HFFc6 (cell line): ENCODE data around the gene KRT17. TPM values are rescaled to one million over a fixed set of nuclear protein-coding genes. Genes with fewer than 3 reads are reported as not detected.
"Not testable (repeated sequence)": the region's sequence is repeated elsewhere in the genome, so short reads cannot be mapped to it uniquely, and the experiment has no call there.

Experiments
- DNase-seq: peaks from one replicate; pipeline ENCODE4 v3.0.0-alpha.2; 2018
- H3K27ac Mint-ChIP-seq: 2 replicates; pipeline ENCODE4 v1.8.0; 2020; ENCODE audit warnings: mild to moderate bottlenecking, mixed read lengths
- H3K27me3 Mint-ChIP-seq: 2 replicates; pipeline ENCODE4 v1.8.0; 2021; ENCODE audit warnings: mild to moderate bottlenecking, moderate library complexity, mixed read lengths; ENCODE audit not compliant: insufficient read depth
- H3K36me3 Mint-ChIP-seq: 2 replicates; pipeline ENCODE4 v1.8.0; 2021; ENCODE audit warnings: low read depth, mixed read lengths
- H3K4me1 Mint-ChIP-seq: 2 replicates; pipeline ENCODE4 v1.8.0; 2020; ENCODE audit warnings: low read depth, mixed read lengths
- H3K4me3 Mint-ChIP-seq: 2 replicates; pipeline ENCODE4 v1.8.0; 2020; ENCODE audit warnings: mild to moderate bottlenecking, moderate library complexity, mixed read lengths
- H3K9me3 Mint-ChIP-seq: 2 replicates; pipeline ENCODE4 v1.8.0; 2020; ENCODE audit warnings: mild to moderate bottlenecking, mixed read lengths
- CTCF ChIP-seq: fragments of 200-600 bp; sonication (generic); IDR thresholded peaks from 2 replicates; pipeline ENCODE4 v1.5.0; 2021; ENCODE audit warnings: antibody characterized with exemption, mild to moderate bottlenecking
- total RNA-seq, 6 experiments: library from RNA; stranded (reverse); fragmentation: NEBNext Ultra II Directional; extraction: Animal tissue kit (Norgen Biotek cat#: 25700); gene quantifications; 2 replicates in 1 of 6; 3 replicates in 5 of 6; pipeline ENCODE4 v1.2.3, GENCODE V29; 2021

The KRT17 gene
- total RNA-seq, 6 experiments from 2014 or later = 1.0 to 3.9 (median 2.9) TPM

GRCh38 chr17:41617136-41617535, 7.2 kb downstream of the KRT17 start:
- peaks cover 26% of the 10 kb centered on the region for H3K27me3 Mint-ChIP-seq
- no peaks in the 10 kb centered on the region for H3K9me3 Mint-ChIP-seq
- no peak for DNase-seq
- no peak overlapping the region for H3K4me3 Mint-ChIP-seq
- peaks cover 22% of the 10 kb centered on the region for H3K4me1 Mint-ChIP-seq
- H3K36me3 Mint-ChIP-seq = no peaks in the 10 kb centered on the region
- H3K27ac Mint-ChIP-seq = no peak overlapping the region
- no peak for TF ChIP-seq CTCF

- DNase-seq, H3K4me3 Mint-ChIP-seq, H3K9me3 Mint-ChIP-seq, H3K36me3 Mint-ChIP-seq, H3K27ac Mint-ChIP-seq: not testable (repeated sequence)
- Mint-ChIP-seq H3K4me1 (peaks cover 21% of the 10 kb centered on the region), H3K27me3 (peaks cover 27% of the 10 kb centered on the region)
Measured at GRCh38 chr17:41616486-41616885, 7.9 kb downstream of the KRT17 start.

- no peaks in the 10 kb centered on the region for H3K9me3 Mint-ChIP-seq
- H3K27me3 Mint-ChIP-seq = peaks cover 26% of the 10 kb centered on the region
- H3K27ac Mint-ChIP-seq = no peak overlapping the region
- TF ChIP-seq CTCF = no peak; the same call in 1 of the 2 replicates
- H3K36me3 Mint-ChIP-seq = no peaks in the 10 kb centered on the region
- H3K4me3 Mint-ChIP-seq = no peak overlapping the region
- DNase-seq = peak; percentile 1
- peaks cover 14% of the 10 kb centered on the region for H3K4me1 Mint-ChIP-seq
Measured at GRCh38 chr17:41615454-41615853, 8.9 kb downstream of the KRT17 start.

GRCh38 chr17:41614767-41615166, 9.6 kb downstream of the KRT17 start:
- not testable (repeated sequence) for H3K36me3 Mint-ChIP-seq, DNase-seq, H3K27ac Mint-ChIP-seq, H3K4me3 Mint-ChIP-seq, H3K9me3 Mint-ChIP-seq
- H3K27me3 Mint-ChIP-seq = peaks cover 28% of the 10 kb centered on the region
- peaks cover 14% of the 10 kb centered on the region for H3K4me1 Mint-ChIP-seq

GRCh38 chr17:41614098-41614497, 10.3 kb downstream of the KRT17 start:
- Mint-ChIP-seq H3K27me3 (peaks cover 32% of the 10 kb centered on the region), H3K27ac (no peak overlapping the region), H3K4me1 (peaks cover 14% of the 10 kb centered on the region), H3K4me3 (no peak overlapping the region), H3K36me3 (no peaks in the 10 kb centered on the region), H3K9me3 (no peaks in the 10 kb centered on the region)
- DNase-seq = no peak
- TF ChIP-seq CTCF = no peak

- Mint-ChIP-seq H3K27ac (no peak overlapping the region), H3K27me3 (peaks cover 33% of the 10 kb centered on the region), H3K36me3 (no peaks in the 10 kb centered on the region), H3K4me3 (no peak overlapping the region), H3K4me1 (peaks cover 14% of the 10 kb centered on the region), H3K9me3 (no peaks in the 10 kb centered on the region)
- no peak for TF ChIP-seq CTCF
- DNase-seq = no peak
Measured at GRCh38 chr17:41613277-41614082, 10.9 kb downstream of the KRT17 start.

- H3K27me3 Mint-ChIP-seq = peaks cover 32% of the 10 kb centered on the region
- H3K27ac Mint-ChIP-seq, H3K36me3 Mint-ChIP-seq, H3K9me3 Mint-ChIP-seq, H3K4me3 Mint-ChIP-seq: not testable (repeated sequence)
- peak; percentile 63 for DNase-seq
- peaks cover 14% of the 10 kb centered on the region for H3K4me1 Mint-ChIP-seq
Measured at GRCh38 chr17:41612376-41613160, 11.8 kb downstream of the KRT17 start, which contains the start of gene KRT16. TSS of gene KRT16 (minus strand) at chr17:41612767. CDS start at chr17:41612688, 79 bp downstream.
